ENCODE data around the gene WDPCP. TPM values are rescaled to one million over a fixed set of nuclear protein-coding genes. Genes with fewer than 3 reads are reported as not detected.

Gene WDPCP
- polyA plus RNA-seq, 4 donors = 1.1 to 4.0 (median 1.5) TPM

DNA sequence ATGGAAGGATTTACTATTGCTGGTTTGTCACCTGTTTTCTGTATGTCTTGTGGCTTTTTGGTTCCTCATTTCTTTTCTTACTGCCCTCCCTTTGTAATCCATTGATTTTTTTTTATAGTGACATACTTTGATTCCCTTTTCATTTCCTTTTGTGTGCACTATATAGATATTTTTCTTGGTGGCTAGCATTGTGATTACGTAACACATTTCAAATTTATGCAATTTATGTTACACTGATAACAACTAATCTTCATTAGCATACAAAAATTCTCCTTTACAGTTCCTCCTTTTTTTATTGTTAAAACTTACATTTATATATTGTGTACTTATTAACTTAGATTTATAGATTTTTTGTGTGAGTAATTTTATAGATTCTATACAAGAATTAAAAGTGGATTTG is 457.1 kb downstream of the WDPCP start:
- WGBS, 3 donors = 89 to 95% (median 94%) methylated on average over 1 of the region's 1 CpG
- Histone ChIP-seq H3K9me3 (ENCODE audit: control insufficient read depth in 2 of 2, insufficient read depth in 1 of 2, low read depth in 1 of 2, low read length in 1 of 2) (peaks cover 0 to 15% of the 10 kb centered on the region in 2 donors), H3K4me1 (ENCODE audit: control insufficient read depth in 3 of 3, insufficient read depth in 2 of 3, low read depth in 1 of 3, low read length in 2 of 3) (no peaks in the 10 kb centered on the region), H3K36me3 (ENCODE audit: control insufficient read depth in 3 of 3, insufficient read depth in 2 of 3, low read depth in 1 of 3, low read length in 3 of 3) (no peaks in the 10 kb centered on the region), H3K27me3 (ENCODE audit: control insufficient read depth in 3 of 3, insufficient read depth in 3 of 3, low read length in 3 of 3) (no peaks in the 10 kb centered on the region), H3K27ac (ENCODE audit: low read depth in 1 of 3, low read length in 2 of 3) (no peak overlapping the region), H3K4me3 (ENCODE audit: low read depth in 1 of 3, low read length in 3 of 3) (no peak overlapping the region)
- FAIRE-seq (no peak), DNase-seq (no peak)

DNA sequence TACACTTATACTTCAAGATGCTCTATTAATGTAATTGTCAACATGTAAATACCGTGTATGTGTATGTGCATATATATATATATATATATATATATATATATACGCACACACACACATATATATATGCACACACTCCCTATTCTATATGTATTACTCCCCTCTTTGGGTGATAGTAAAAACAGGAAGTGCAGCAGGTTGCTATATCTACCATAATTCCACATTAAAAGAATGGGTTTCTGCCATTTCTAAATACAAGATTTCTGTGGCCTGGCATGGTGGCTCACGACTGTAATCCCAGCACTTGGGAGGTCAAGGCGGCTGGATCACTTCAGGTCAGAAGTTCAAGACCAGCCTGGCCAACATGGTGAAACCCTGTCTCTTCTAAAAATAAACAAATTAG is 460.7 kb downstream of the WDPCP start:
- no peaks in the 10 kb centered on the region for H3K4me1 ChIP-seq (ENCODE audit: control insufficient read depth in 3 of 3, insufficient read depth in 2 of 3, low read depth in 1 of 3, low read length in 2 of 3)
- no peak for FAIRE-seq
- no peaks in the 10 kb centered on the region for H3K36me3 ChIP-seq (ENCODE audit: control insufficient read depth in 3 of 3, insufficient read depth in 2 of 3, low read depth in 1 of 3, low read length in 3 of 3)

DNA sequence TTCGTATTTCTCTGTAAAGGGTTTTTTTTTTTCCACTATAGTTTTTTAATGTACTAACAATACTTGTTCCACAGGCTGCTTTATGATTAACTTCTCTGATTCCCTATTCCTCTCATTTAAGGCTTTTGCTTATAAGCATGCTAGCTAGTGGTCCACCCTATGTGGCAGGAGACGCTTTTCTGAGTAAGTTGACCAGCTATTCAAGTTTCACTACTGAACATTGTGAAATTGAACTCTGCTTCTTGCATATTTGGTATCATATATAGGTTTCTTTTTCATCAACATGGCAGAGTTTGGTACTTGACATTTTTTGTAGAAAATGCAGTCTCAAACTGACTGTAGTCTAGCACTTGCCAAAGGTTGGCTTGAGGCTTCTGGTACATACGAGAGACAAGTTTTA is 463.4 kb downstream of the WDPCP start:
- H3K27me3 ChIP-seq (ENCODE audit: control insufficient read depth in 3 of 3, insufficient read depth in 3 of 3, low read length in 3 of 3) = no peaks in the 10 kb centered on the region
- DNase-seq = no peak
- FAIRE-seq = no peak

More for the DNA sequence above, 460.7 kb downstream of the WDPCP start:
- no peak for DNase-seq
- peaks cover 0 to 2% of the 10 kb centered on the region in 2 donors for H3K9me3 ChIP-seq (ENCODE audit: control insufficient read depth in 2 of 2, insufficient read depth in 1 of 2, low read depth in 1 of 2, low read length in 1 of 2)
- 90 to 91% (median 91%) methylated on average over 4 of the region's 4 CpGs for WGBS, 3 donors
- no peaks in the 10 kb centered on the region for H3K27me3 ChIP-seq (ENCODE audit: control insufficient read depth in 3 of 3, insufficient read depth in 3 of 3, low read length in 3 of 3)
- H3K27ac ChIP-seq (ENCODE audit: low read depth in 1 of 3, low read length in 2 of 3) = no peak overlapping the region
- no peak overlapping the region for H3K4me3 ChIP-seq (ENCODE audit: low read depth in 1 of 3, low read length in 3 of 3)

DNA sequence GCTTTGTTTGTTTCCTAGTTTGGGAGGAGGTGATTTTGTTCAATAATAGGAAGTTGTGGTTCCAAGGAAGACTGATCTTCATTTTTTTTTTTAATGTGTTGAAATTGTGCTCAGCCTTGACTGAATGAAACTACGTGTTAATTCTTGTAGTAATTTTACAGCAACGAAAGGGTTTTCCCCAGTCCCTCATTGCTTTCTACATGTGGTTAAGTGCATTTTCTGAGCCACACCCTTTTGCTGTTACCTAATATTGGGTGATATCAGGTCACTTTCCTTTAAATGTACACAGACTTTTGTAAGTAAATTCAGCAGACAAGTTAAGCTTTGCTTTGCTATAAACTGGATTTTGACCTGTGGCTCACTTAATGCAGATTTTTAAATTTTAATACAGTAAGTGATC is 464.1 kb downstream of the WDPCP start:
- H3K36me3 ChIP-seq (ENCODE audit: control insufficient read depth in 3 of 3, insufficient read depth in 2 of 3, low read depth in 1 of 3, low read length in 3 of 3) = no peaks in the 10 kb centered on the region
- no peak overlapping the region for H3K4me3 ChIP-seq (ENCODE audit: low read depth in 1 of 3, low read length in 3 of 3)
- no peak for FAIRE-seq
- 35 to 66% (median 48%) methylated on average over 2 of the region's 2 CpGs for WGBS, 3 donors
- no peak for DNase-seq
- H3K9me3 ChIP-seq (ENCODE audit: control insufficient read depth in 2 of 2, insufficient read depth in 1 of 2, low read depth in 1 of 2, low read length in 1 of 2) = peaks cover 0 to 2% of the 10 kb centered on the region in 2 donors
- no peaks in the 10 kb centered on the region for H3K27me3 ChIP-seq (ENCODE audit: control insufficient read depth in 3 of 3, insufficient read depth in 3 of 3, low read length in 3 of 3)
- no peak overlapping the region for H3K27ac ChIP-seq (ENCODE audit: low read depth in 1 of 3, low read length in 2 of 3)
- H3K4me1 ChIP-seq (ENCODE audit: control insufficient read depth in 3 of 3, insufficient read depth in 2 of 3, low read depth in 1 of 3, low read length in 2 of 3) = no peaks in the 10 kb centered on the region

More for the DNA sequence above, 463.4 kb downstream of the WDPCP start:
- peaks cover 0 to 2% of the 10 kb centered on the region in 2 donors for H3K9me3 ChIP-seq (ENCODE audit: control insufficient read depth in 2 of 2, insufficient read depth in 1 of 2, low read depth in 1 of 2, low read length in 1 of 2)
- no peaks in the 10 kb centered on the region for H3K36me3 ChIP-seq (ENCODE audit: control insufficient read depth in 3 of 3, insufficient read depth in 2 of 3, low read depth in 1 of 3, low read length in 3 of 3)
- H3K4me3 ChIP-seq (ENCODE audit: low read depth in 1 of 3, low read length in 3 of 3) = no peak overlapping the region
- H3K27ac ChIP-seq (ENCODE audit: low read depth in 1 of 3, low read length in 2 of 3) = no peak overlapping the region
- WGBS, 3 donors = 71 to 87% (median 72%) methylated on average over 3 of the region's 3 CpGs
- no peaks in the 10 kb centered on the region for H3K4me1 ChIP-seq (ENCODE audit: control insufficient read depth in 3 of 3, insufficient read depth in 2 of 3, low read depth in 1 of 3, low read length in 2 of 3)

DNA sequence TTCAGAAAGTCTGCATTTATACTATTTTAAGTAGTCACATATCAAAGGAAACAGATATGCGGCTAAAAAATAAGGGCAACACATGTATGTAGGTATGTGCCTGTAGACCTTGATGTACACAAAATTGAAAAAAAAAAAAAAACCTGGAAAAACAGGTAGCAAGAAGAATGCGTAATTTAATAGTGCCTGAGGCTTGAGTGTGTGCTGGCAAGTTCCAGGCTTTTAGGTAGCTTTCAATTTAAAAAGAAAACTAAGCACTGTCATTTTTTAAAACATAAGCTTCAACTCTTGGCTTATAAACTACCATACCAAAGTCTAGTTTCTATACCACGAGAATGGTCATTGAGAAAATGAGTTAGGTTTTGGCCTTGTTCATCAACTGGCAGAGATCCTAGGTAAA is 465.4 kb downstream of the WDPCP start:
- H3K27ac ChIP-seq (ENCODE audit: low read depth in 1 of 3, low read length in 2 of 3) = no peak overlapping the region
- FAIRE-seq (no peak), DNase-seq (no peak)
- no peak overlapping the region for H3K4me3 ChIP-seq (ENCODE audit: low read depth in 1 of 3, low read length in 3 of 3)
- H3K36me3 ChIP-seq (ENCODE audit: control insufficient read depth in 3 of 3, insufficient read depth in 2 of 3, low read depth in 1 of 3, low read length in 3 of 3) = no peaks in the 10 kb centered on the region
- H3K27me3 ChIP-seq (ENCODE audit: control insufficient read depth in 3 of 3, insufficient read depth in 3 of 3, low read length in 3 of 3) = no peaks in the 10 kb centered on the region
- WGBS, 3 donors = 83 to 94% (median 91%) methylated on average over 3 of the region's 3 CpGs
- no peaks in the 10 kb centered on the region for H3K4me1 ChIP-seq (ENCODE audit: control insufficient read depth in 3 of 3, insufficient read depth in 2 of 3, low read depth in 1 of 3, low read length in 2 of 3)
- peaks cover 0 to 2% of the 10 kb centered on the region in 2 donors for H3K9me3 ChIP-seq (ENCODE audit: control insufficient read depth in 2 of 2, insufficient read depth in 1 of 2, low read depth in 1 of 2, low read length in 1 of 2)

DNA sequence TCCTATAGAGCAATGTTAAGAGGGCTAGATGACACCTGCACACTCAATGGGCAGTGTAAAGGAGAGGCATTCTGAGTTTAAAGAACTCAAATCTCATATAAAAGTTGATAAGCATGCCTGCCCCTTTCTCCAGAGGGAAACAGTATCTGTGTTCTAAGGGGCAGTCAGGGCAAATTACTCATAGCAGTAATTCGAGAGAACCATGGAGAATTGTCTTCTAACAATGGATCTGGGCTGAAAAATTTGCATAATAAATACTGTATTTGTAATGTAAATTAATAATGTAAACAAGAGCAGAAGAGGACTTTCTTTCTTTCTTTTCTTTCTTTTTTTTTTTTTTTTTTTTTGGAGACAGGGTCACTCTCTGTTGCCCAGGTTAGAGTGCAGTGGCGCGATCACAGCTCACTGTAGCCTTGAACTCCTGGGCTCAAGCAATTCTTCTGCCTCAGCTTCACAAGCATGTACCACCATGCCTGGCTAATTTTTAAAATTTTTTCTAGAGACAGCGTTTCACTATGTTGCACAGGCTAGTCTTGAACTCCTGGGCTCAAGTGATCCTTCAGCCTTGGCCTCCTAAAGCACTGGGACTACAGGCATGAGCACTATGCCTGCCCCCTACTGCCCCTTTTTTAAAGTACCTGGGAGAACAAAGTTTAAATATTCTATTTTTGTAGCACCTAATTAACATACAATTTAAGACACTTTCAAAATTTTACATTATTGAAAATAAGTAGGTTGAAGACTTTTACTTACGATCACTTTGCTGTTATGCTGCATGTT is 467.0 kb downstream of the WDPCP start:
- H3K36me3 ChIP-seq (ENCODE audit: control insufficient read depth in 3 of 3, insufficient read depth in 2 of 3, low read depth in 1 of 3, low read length in 3 of 3) = no peaks in the 10 kb centered on the region
- H3K4me1 ChIP-seq (ENCODE audit: control insufficient read depth in 3 of 3, insufficient read depth in 2 of 3, low read depth in 1 of 3, low read length in 2 of 3) = no peaks in the 10 kb centered on the region
- H3K9me3 ChIP-seq (ENCODE audit: control insufficient read depth in 2 of 2, insufficient read depth in 1 of 2, low read depth in 1 of 2, low read length in 1 of 2) = no peaks in the 10 kb centered on the region
- H3K27ac ChIP-seq (ENCODE audit: low read depth in 1 of 3, low read length in 2 of 3) = no peak overlapping the region
- FAIRE-seq (no peak), DNase-seq (no peak)
- H3K27me3 ChIP-seq (ENCODE audit: control insufficient read depth in 3 of 3, insufficient read depth in 3 of 3, low read length in 3 of 3) = no peaks in the 10 kb centered on the region
- WGBS, 3 donors = 87 to 93% (median 90%) methylated on average over 5 of the region's 5 CpGs
- H3K4me3 ChIP-seq (ENCODE audit: low read depth in 1 of 3, low read length in 3 of 3) = no peak overlapping the region

DNA sequence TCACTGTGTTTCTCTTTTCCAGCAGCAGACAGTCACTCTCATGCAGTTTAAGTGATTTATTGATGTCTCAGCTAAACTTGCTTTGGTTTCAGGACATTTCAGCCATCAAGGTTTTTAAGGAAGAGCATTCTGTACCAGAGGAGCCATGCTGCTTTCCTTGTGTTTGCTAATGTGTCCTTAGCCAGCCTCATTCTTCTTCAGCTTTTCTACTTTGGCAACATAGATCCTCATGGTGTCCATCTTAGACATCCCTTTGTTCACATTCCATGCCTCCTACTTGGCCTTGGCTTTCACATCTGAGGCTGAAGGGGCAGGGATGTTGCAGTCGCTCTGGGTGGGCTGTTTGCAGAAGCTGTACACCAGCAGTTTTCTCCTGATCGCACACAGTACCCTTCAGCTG is 469.5 kb downstream of the WDPCP start:
- DNase-seq (no peak), FAIRE-seq (no peak)
- H3K27me3 ChIP-seq (ENCODE audit: control insufficient read depth in 3 of 3, insufficient read depth in 3 of 3, low read length in 3 of 3) = no peaks in the 10 kb centered on the region
- H3K27ac ChIP-seq (ENCODE audit: low read depth in 1 of 3, low read length in 2 of 3) = no peak overlapping the region
- WGBS, 3 donors = 90 to 95% (median 90%) methylated on average over 2 of the region's 2 CpGs
- no peaks in the 10 kb centered on the region for H3K36me3 ChIP-seq (ENCODE audit: control insufficient read depth in 3 of 3, insufficient read depth in 2 of 3, low read depth in 1 of 3, low read length in 3 of 3)
- H3K4me3 ChIP-seq (ENCODE audit: low read depth in 1 of 3, low read length in 3 of 3) = no peak overlapping the region
- H3K4me1 ChIP-seq (ENCODE audit: control insufficient read depth in 3 of 3, insufficient read depth in 2 of 3, low read depth in 1 of 3, low read length in 2 of 3) = no peaks in the 10 kb centered on the region
- H3K9me3 ChIP-seq (ENCODE audit: control insufficient read depth in 2 of 2, insufficient read depth in 1 of 2, low read depth in 1 of 2, low read length in 1 of 2) = no peaks in the 10 kb centered on the region

DNA sequence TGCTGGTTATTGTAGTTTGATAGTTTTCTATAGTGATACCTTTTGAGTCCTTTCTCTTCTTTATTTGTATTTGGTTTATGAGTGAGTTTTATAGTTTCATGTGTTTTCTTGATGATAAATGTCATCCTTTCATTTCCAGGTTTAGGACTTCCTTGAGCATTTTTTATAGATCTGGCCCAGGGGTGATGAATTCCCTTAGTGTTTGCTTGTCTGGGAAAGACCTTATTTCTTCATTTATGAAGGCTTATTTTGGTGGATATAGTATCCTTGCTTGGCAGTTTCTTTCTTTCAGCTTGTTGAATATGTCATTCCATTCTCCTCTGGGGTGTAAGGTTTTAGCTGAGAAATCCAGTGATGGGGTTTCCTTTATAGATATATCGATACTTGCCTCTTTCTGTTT is 483.8 kb downstream of the WDPCP start:
- FAIRE-seq (no peak), DNase-seq (no peak)
- H3K4me3 ChIP-seq (ENCODE audit: low read depth in 1 of 3, low read length in 3 of 3) = no peak overlapping the region
- H3K36me3 ChIP-seq (ENCODE audit: control insufficient read depth in 3 of 3, insufficient read depth in 2 of 3, low read depth in 1 of 3, low read length in 3 of 3) = no peaks in the 10 kb centered on the region
- H3K4me1 ChIP-seq (ENCODE audit: control insufficient read depth in 3 of 3, insufficient read depth in 2 of 3, low read depth in 1 of 3, low read length in 2 of 3) = no peaks in the 10 kb centered on the region
- H3K27me3 ChIP-seq (ENCODE audit: control insufficient read depth in 3 of 3, insufficient read depth in 3 of 3, low read length in 3 of 3) = no peaks in the 10 kb centered on the region
- no peak overlapping the region for H3K27ac ChIP-seq (ENCODE audit: low read depth in 1 of 3, low read length in 2 of 3)
- 91 to 97% (median 93%) methylated on average over 1 of the region's 1 CpG for WGBS, 3 donors
- H3K9me3 ChIP-seq (ENCODE audit: control insufficient read depth in 2 of 2, insufficient read depth in 1 of 2, low read depth in 1 of 2, low read length in 1 of 2) = peaks cover 0 to 20% of the 10 kb centered on the region in 2 donors

DNA sequence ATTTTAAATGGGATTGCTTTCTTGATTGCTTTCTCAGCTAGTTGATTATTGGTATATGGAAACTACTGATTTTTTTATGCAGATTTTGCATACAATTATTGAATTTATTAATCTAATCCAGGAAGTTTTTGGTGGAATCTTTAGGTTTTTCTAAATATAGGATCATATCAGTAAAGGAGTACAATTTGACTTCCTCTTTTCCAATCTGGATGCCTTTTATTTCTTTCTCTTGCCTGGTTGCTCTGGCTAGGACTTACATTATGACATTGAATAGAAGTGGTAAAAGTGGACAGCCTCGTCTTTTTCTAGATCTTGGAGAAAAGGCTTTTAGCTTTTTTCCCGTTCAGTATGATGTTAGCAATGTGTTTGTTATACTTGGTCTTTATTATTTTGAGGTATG is 486.3 kb downstream of the WDPCP start:
- H3K36me3 ChIP-seq (ENCODE audit: control insufficient read depth in 3 of 3, insufficient read depth in 2 of 3, low read depth in 1 of 3, low read length in 3 of 3) = no peaks in the 10 kb centered on the region
- FAIRE-seq = no peak

More for the DNA sequence above, 486.3 kb downstream of the WDPCP start:
- Histone ChIP-seq H3K27me3 (ENCODE audit: control insufficient read depth in 3 of 3, insufficient read depth in 3 of 3, low read length in 3 of 3) (no peaks in the 10 kb centered on the region), H3K4me3 (ENCODE audit: low read depth in 1 of 3, low read length in 3 of 3) (no peak overlapping the region), H3K9me3 (ENCODE audit: control insufficient read depth in 2 of 2, insufficient read depth in 1 of 2, low read depth in 1 of 2, low read length in 1 of 2) (peaks cover 0 to 20% of the 10 kb centered on the region in 2 donors), H3K4me1 (ENCODE audit: control insufficient read depth in 3 of 3, insufficient read depth in 2 of 3, low read depth in 1 of 3, low read length in 2 of 3) (no peaks in the 10 kb centered on the region), H3K27ac (ENCODE audit: low read depth in 1 of 3, low read length in 2 of 3) (no peak overlapping the region)
- DNase-seq = no peak
- 84 to 89% (median 88%) methylated on average over 2 of the region's 2 CpGs for WGBS, 3 donors
